Stomach (tissue), 4 donors: ENCODE data around the gene RSAD1.

ENCODE experiments used
- EP300 ChIP-seq: sonication (generic); formaldehyde crosslinking; IDR thresholded peaks from one replicate; pipeline ENCODE4 v1.6.1; 2017; ENCODE audit warnings: antibody characterized with exemption
- POLR2A ChIP-seq, 4 donors: fragments of 450-650 bp; IDR thresholded peaks; one replicate each; pipeline ENCODE4 v1.6.1; 2016; ENCODE audit warnings: antibody characterized with exemption in 4 of 4, control low read depth in 2 of 4, mild to moderate bottlenecking in 1 of 4, moderate library complexity in 1 of 4
- POLR2AphosphoS5 ChIP-seq, 3 donors: sonication (generic); formaldehyde crosslinking; IDR thresholded peaks; one replicate each; pipeline ENCODE4 v1.6.1; 2016; ENCODE audit warnings: antibody characterized with exemption in 3 of 3
- TF ChIP-seq, protein P1 (sequence below), 7 experiments: fragments of 450-650 bp in 4 of 7; fragments of 200-600 bp in 3 of 7; sonication (generic) in 3 of 7; IDR thresholded peaks; one replicate each; pipeline ENCODE4 v1.5.1; 2016 to 2019; ENCODE audit warnings: antibody characterized with exemption in 7 of 7, control low read depth in 2 of 7, mild to moderate bottlenecking in 1 of 7

DNA sequence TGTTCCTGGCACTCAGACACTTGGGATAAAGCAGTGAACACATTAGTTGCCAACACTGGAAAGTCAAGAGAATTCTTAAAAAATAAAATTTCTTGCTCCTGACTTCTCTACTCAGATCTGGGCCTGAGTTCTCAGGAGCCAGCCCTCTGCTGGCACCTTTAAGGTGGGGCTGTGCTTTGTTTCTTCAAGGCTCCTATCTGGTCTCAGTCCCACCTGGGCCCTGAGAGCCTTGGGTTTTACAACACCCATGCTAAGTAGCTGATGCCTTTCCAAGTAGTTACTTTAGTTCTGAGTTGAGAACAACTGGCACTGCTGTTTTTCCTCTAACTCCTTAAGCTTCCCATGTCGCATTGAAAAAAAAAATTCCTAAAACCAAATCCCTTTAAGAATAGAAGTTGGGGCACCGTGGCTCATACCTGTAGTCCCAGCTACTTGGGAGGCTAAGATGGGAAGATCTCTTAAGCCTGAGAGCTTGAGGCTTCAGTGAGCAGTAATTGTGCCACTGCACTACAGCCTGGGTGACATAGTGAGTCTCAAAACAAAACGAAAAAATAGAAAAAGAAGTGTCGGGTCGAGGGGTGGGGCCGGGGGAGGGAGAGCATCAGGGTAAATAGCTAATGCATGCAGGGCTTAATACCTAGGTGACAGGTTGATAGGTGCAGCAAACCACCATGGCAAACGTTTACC lies 26.6 kb upstream of the RSAD1 start:
- TF ChIP-seq, protein P1, sequence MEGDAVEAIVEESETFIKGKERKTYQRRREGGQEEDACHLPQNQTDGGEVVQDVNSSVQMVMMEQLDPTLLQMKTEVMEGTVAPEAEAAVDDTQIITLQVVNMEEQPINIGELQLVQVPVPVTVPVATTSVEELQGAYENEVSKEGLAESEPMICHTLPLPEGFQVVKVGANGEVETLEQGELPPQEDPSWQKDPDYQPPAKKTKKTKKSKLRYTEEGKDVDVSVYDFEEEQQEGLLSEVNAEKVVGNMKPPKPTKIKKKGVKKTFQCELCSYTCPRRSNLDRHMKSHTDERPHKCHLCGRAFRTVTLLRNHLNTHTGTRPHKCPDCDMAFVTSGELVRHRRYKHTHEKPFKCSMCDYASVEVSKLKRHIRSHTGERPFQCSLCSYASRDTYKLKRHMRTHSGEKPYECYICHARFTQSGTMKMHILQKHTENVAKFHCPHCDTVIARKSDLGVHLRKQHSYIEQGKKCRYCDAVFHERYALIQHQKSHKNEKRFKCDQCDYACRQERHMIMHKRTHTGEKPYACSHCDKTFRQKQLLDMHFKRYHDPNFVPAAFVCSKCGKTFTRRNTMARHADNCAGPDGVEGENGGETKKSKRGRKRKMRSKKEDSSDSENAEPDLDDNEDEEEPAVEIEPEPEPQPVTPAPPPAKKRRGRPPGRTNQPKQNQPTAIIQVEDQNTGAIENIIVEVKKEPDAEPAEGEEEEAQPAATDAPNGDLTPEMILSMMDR (IDR thresholded peaks at IDR 0.05), result no peak
- TF ChIP-seq POLR2A (IDR thresholded peaks at IDR 0.05), result no peak
- TF ChIP-seq POLR2AphosphoS5 (IDR thresholded peaks at IDR 0.05), result no peak
- no peak for TF ChIP-seq EP300
